ENCODE data around the gene PIP4K2C. TPM values are rescaled to one million over a fixed set of nuclear protein-coding genes. Genes with fewer than 3 reads are reported as not detected.

PIP4K2C gene
- polyA plus RNA-seq, 1 donor = 10.6 TPM

- no peak for DNase-seq (ENCODE audit: low read depth)
These were observed 30.7 kb downstream of the PIP4K2C start for GRCh38 chr12:57621497-57622292.

- no peak for DNase-seq (ENCODE audit: low read depth)
These were observed 31.6 kb downstream of the PIP4K2C start for GRCh38 chr12:57622293-57623245.

- DNase-seq (ENCODE audit: low read depth) = no peak
These were observed 32.4 kb downstream of the PIP4K2C start for GRCh38 chr12:57623385-57623784.

GRCh38 chr12:57623811-57624390, 32.9 kb downstream of the PIP4K2C start:
- no peak for DNase-seq (ENCODE audit: low read depth)

- DNase-seq (ENCODE audit: low read depth) = no peak
These were observed 33.6 kb downstream of the PIP4K2C start for GRCh38 chr12:57624441-57625220.

- DNase-seq (ENCODE audit: low read depth) = no peak
These were observed 34.5 kb downstream of the PIP4K2C start for GRCh38 chr12:57625261-57626032.

- DNase-seq (ENCODE audit: low read depth) = no peak
These were observed 35.3 kb downstream of the PIP4K2C start for GRCh38 chr12:57626111-57626920.

GRCh38 chr12:57626921-57627445, 36.0 kb downstream of the PIP4K2C start:
- no peak for DNase-seq (ENCODE audit: low read depth)

- DNase-seq (ENCODE audit: low read depth) = no peak
These were observed 36.7 kb downstream of the PIP4K2C start for GRCh38 chr12:57627501-57628279.

GRCh38 chr12:57628280-57629191, 37.5 kb downstream of the PIP4K2C start:
- no peak for DNase-seq (ENCODE audit: low read depth)

GRCh38 chr12:57629897-57630471, 39.0 kb downstream of the PIP4K2C start:
- no peak for DNase-seq (ENCODE audit: low read depth)

- DNase-seq (ENCODE audit: low read depth) = no peak
These were observed 40.0 kb downstream of the PIP4K2C start for GRCh38 chr12:57630891-57631433.

GRCh38 chr12:57631566-57632072, 40.6 kb downstream of the PIP4K2C start:
- no peak for DNase-seq (ENCODE audit: low read depth)

GRCh38 chr12:57632073-57632957, 41.3 kb downstream of the PIP4K2C start:
- no peak for DNase-seq (ENCODE audit: low read depth)

GRCh38 chr12:57632958-57633840, 42.2 kb downstream of the PIP4K2C start, which contains the start of gene B4GALNT1:
Gene B4GALNT1 (minus strand): TSS chr12:57633201. CDS start chr12:57632132, 1,069 bp downstream.
- DNase-seq (ENCODE audit: low read depth) = no peak

All from forelimb muscle (tissue), 1 donor.